Astrocyte (in vitro differentiated cells and primary cell): Measurements from ENCODE around the gene A1BG.

Experiments
- CTCF ChIP-seq: IDR thresholded peaks from 2 replicates; pipeline ENCODE4 v1.5.1; 2011; ENCODE audit warnings: low read depth, mild to moderate bottlenecking, inconsistent platforms, low read length, moderate library complexity; ENCODE audit not compliant: insufficient read depth
- EZH2 ChIP-seq: IDR thresholded peaks from 2 replicates; pipeline ENCODE4 v1.6.1; 2012; ENCODE audit warnings: mild to moderate bottlenecking, low read length, inconsistent platforms; ENCODE audit not compliant: insufficient read depth

DNA sequence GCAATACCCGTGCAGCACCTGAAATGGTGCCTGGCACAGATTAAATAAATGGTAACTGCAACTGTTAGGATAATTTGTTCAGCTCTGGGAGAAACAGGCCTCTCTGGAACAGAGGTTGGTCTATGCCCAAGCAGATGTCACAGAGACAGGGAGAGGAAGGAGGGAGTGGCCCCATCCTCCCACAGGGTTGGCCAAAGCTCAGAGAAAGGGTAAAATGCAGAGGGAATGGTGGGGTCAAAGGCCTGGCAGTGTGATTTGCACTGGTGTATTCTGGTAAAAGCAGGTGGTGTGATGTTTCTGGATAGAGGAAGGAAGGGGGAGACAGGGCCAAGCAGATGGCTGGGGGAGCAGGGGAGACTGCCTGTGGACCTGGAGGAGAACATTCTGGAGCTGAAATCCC lies 17.1 kb downstream of the A1BG start:
- TF ChIP-seq EZH2 = no peak
- TF ChIP-seq CTCF = no peak
